ENCODE measurements around the gene GULP1. TPM values are rescaled to one million over a fixed set of nuclear protein-coding genes. Genes with fewer than 3 reads are reported as not detected.
"Not testable (repeated sequence)": the region's sequence is repeated elsewhere in the genome, so short reads cannot be mapped to it uniquely, and the experiment has no call there.

The GULP1 gene
- total and polyA plus RNA-seq, 10 donors: 0.83 to 16.6 (median 6.6) TPM

- H3K9me3 ChIP-seq: peaks cover 0 to 6% (median 0%) of the 10 kb centered on the region in 8 donors
- no peaks in the 10 kb centered on the region for H3K4me1 ChIP-seq
- no peak overlapping the region for H3K27ac ChIP-seq
- no peak for TF ChIP-seq CTCF (IDR thresholded peaks at IDR 0.05 in 8 of 11, conservative IDR thresholded peaks at IDR 0.05 in 3 of 11)
- TF ChIP-seq POLR2AphosphoS5 (IDR thresholded peaks at IDR 0.05): no peak
- TF ChIP-seq POLR2A (IDR thresholded peaks at IDR 0.05): no peak
- H3K27me3 ChIP-seq (replicated peaks in 1 of 7): no peaks in the 10 kb centered on the region
- H3K36me3 ChIP-seq: no peaks in the 10 kb centered on the region
- DNase-seq: no peak
- WGBS, 5 donors: 54 to 84% (median 57%) methylated on average over 2 of the region's 2 CpGs
- no peak overlapping the region for H3K4me3 ChIP-seq
- intact Hi-C loops (cut with DNase I; ENCODE audit: low total_unique reads): no loop called here
These were observed 10.9 kb upstream of the GULP1 start for GRCh38 chr2:188280811-188281222.

DNA sequence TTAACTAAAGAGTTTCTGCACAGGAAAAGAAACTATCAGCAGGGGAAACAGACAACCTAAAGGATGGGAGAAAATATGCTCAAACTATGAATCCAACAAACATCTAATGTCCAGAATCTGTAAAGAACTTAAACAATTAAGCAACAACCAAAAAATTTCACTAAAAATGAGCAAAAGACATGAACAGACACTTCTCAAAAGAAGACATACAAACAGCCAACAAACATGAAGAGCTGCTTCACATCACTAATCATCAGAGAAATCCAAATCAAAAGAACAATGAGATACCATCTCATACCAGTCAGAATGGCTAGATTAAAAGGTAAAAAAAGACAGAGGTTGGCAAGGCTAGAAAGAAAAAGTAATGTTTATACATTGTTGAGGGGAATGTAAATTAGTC, 8.8 kb upstream of the GULP1 start:
- peaks cover 0 to 6% (median 0%) of the 10 kb centered on the region in 8 donors for H3K9me3 ChIP-seq
- no peak overlapping the region for H3K27ac ChIP-seq
- no peaks in the 10 kb centered on the region for H3K4me1 ChIP-seq
- TF ChIP-seq CTCF (IDR thresholded peaks at IDR 0.05 in 8 of 11, conservative IDR thresholded peaks at IDR 0.05 in 3 of 11) (no peak), POLR2AphosphoS5 (IDR thresholded peaks at IDR 0.05) (no peak), POLR2A (IDR thresholded peaks at IDR 0.05) (no peak)
- H3K36me3 ChIP-seq: no peaks in the 10 kb centered on the region
- intact Hi-C loops (cut with DNase I; ENCODE audit: low total_unique reads): no loop called here
- no peak overlapping the region for H3K4me3 ChIP-seq
- no peak for DNase-seq
- H3K27me3 ChIP-seq (replicated peaks in 1 of 7): no peaks in the 10 kb centered on the region

- H3K4me1 ChIP-seq; H3K9me3 ChIP-seq; H3K36me3 ChIP-seq; intact Hi-C loops (cut with DNase I; ENCODE audit: low total_unique reads); H3K27ac ChIP-seq; H3K27me3 ChIP-seq (replicated peaks in 1 of 7); H3K4me3 ChIP-seq; DNase-seq: not testable (repeated sequence)
- 75 to 89% (median 86%) methylated on average over 3 of the region's 3 CpGs for WGBS, 5 donors
These were observed 7.4 kb upstream of the GULP1 start for GRCh38 chr2:188284251-188284650.

GRCh38 chr2:188285049-188285448, 6.6 kb upstream of the GULP1 start:
- no peak for TF ChIP-seq CTCF (IDR thresholded peaks at IDR 0.05 in 8 of 11, conservative IDR thresholded peaks at IDR 0.05 in 3 of 11)
- TF ChIP-seq POLR2AphosphoS5 (IDR thresholded peaks at IDR 0.05): no peak
- TF ChIP-seq POLR2A (IDR thresholded peaks at IDR 0.05): no peak
- intact Hi-C loops (cut with DNase I; ENCODE audit: low total_unique reads): no loop called here
- Histone ChIP-seq H3K9me3 (peaks cover 0 to 6% (median 0%) of the 10 kb centered on the region in 8 donors), H3K4me3 (no peak overlapping the region), H3K36me3 (no peaks in the 10 kb centered on the region), H3K4me1 (no peaks in the 10 kb centered on the region), H3K27ac (no peak overlapping the region), H3K27me3 (replicated peaks in 1 of 7) (no peaks in the 10 kb centered on the region)
- 74 to 92% (median 88%) methylated on average over 5 of the region's 5 CpGs for WGBS, 5 donors
- no peak for DNase-seq

DNA sequence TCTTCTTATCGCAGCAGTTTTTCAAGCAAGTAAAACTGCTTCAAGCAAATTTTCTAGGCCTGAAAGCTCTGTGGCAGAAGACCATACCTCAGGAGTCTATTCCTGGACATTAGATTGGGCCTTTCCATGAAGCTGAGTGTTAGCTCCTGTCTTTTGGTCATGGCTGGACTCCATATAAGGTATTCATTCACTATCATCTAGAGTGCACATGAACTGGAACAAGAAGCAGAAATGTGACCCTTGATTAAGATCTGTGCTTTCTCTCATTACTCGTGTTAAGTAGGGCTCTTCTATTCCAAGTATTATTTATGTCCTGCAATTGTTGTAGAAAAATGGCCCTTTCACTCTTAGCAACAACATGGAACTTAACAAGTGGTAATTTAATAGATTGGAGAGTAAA, 5.9 kb upstream of the GULP1 start:
- intact Hi-C loops (cut with DNase I; ENCODE audit: low total_unique reads): no loop called here
- 75 to 88% (median 83%) methylated on average over 2 of the region's 2 CpGs for WGBS, 5 donors
- no peak for DNase-seq
- Histone ChIP-seq H3K4me3 (no peak overlapping the region), H3K9me3 (peaks cover 0 to 6% (median 0%) of the 10 kb centered on the region in 8 donors), H3K27ac (no peak overlapping the region), H3K4me1 (peaks cover 0 to 1% (median 0%) of the 10 kb centered on the region in 6 donors), H3K36me3 (no peaks in the 10 kb centered on the region), H3K27me3 (replicated peaks in 1 of 7) (peaks cover 0 to 5% (median 0%) of the 10 kb centered on the region in 7 donors)
- TF ChIP-seq POLR2AphosphoS5 (IDR thresholded peaks at IDR 0.05): no peak
- TF ChIP-seq POLR2A (IDR thresholded peaks at IDR 0.05): no peak
- no peak for TF ChIP-seq CTCF (IDR thresholded peaks at IDR 0.05 in 8 of 11, conservative IDR thresholded peaks at IDR 0.05 in 3 of 11)

Data from spleen (tissue), 11 donors.